Measurements from ENCODE around the gene PDE4B.

- TF ChIP-seq EZH2 (IDR thresholded peaks at IDR 0.05; ENCODE audit: low read length) = no peak
- TF ChIP-seq, protein P1, sequence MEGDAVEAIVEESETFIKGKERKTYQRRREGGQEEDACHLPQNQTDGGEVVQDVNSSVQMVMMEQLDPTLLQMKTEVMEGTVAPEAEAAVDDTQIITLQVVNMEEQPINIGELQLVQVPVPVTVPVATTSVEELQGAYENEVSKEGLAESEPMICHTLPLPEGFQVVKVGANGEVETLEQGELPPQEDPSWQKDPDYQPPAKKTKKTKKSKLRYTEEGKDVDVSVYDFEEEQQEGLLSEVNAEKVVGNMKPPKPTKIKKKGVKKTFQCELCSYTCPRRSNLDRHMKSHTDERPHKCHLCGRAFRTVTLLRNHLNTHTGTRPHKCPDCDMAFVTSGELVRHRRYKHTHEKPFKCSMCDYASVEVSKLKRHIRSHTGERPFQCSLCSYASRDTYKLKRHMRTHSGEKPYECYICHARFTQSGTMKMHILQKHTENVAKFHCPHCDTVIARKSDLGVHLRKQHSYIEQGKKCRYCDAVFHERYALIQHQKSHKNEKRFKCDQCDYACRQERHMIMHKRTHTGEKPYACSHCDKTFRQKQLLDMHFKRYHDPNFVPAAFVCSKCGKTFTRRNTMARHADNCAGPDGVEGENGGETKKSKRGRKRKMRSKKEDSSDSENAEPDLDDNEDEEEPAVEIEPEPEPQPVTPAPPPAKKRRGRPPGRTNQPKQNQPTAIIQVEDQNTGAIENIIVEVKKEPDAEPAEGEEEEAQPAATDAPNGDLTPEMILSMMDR (optimal IDR thresholded peaks at IDR 0.05 in 1 of 3, IDR thresholded peaks at IDR 0.05 in 1 of 3, conservative IDR thresholded peaks at IDR 0.05 in 1 of 3; ENCODE audit: extremely low read depth in 1 of 3, insufficient read depth in 2 of 3, low read length in 3 of 3) = no peak
These were observed 154.3 kb downstream of the PDE4B start for GRCh38 chr1:65946960-65947359.

Data from keratinocyte (primary cell).